HepG2 (cell line): ENCODE results near the gene MORN1. TPM values are rescaled to one million over a fixed set of nuclear protein-coding genes. Genes with fewer than 3 reads are reported as not detected.

ENCODE experiments used
- ATAC-seq: fragments of 200-7000 bp; cut with Tn5 transposase; 3 replicates; pipeline ENCODE4 v1.9.1; 2020; ENCODE audit warnings: mild to moderate bottlenecking, moderate library complexity
- BruUV-seq: library from RNA; stranded (reverse); fragments of 400-500 nt; replicated peaks from 2 replicates; lab custom pipeline; 2021; lab: Mats Ljungman, UMichigan
- CTCF ChIA-PET: fragments of 300-600 bp; formaldehyde crosslinking; extraction: SDS; loops from one replicate; lab custom pipeline; 2021; ENCODE audit warnings: low total read pairs, inconsistent platforms, low intra/inter-chr PET ratio; lab: Yijun Ruan, JAX
- POLR2A ChIA-PET: fragments of 350-600 bp; sonication (Branson Sonifier 250); formaldehyde crosslinking; loops from one replicate; lab custom pipeline; 2020; ENCODE audit warnings: antibody characterized with exemption, inconsistent platforms; lab: Yijun Ruan, JAX
- DNase-seq: peaks from one replicate; pipeline ENCODE4 v3.0.0-alpha.2; 2015; ENCODE audit warnings: low spot score
- FAIRE-seq: peaks from 3 replicates; lab custom pipeline; 2011; peaks lifted over from hg19 to GRCh38; lab: Jason Lieb, UNC
- H2AFZ ChIP-seq: one replicate; pipeline ENCODE4 v1.6.1; 2011; ENCODE audit warnings: low read length, inconsistent platforms
- H3K27ac ChIP-seq: fragments of 300-600 bp; 3 replicates; pipeline ENCODE4 v1.8.0; 2011; ENCODE audit warnings: mixed run types, mild to moderate bottlenecking, mixed read lengths, low read length, inconsistent platforms; ENCODE audit not compliant: insufficient read depth; ENCODE audit errors: extremely low read length
- H3K27me3 ChIP-seq, 2 experiments: fragments of 200-600 bp in 1 of 2; 2 replicates in 1 of 2; 3 replicates in 1 of 2; pipeline versions ENCODE4 v1.6.0 to v1.8.0; 2011; ENCODE audit warnings: low read length in 2 of 2, mild to moderate bottlenecking in 2 of 2, moderate library complexity in 2 of 2, inconsistent platforms in 1 of 2; ENCODE audit not compliant: insufficient read depth in 2 of 2, control insufficient read depth in 1 of 2
- H3K36me3 ChIP-seq, 2 experiments: fragments of 200-600 bp in 1 of 2; replicated peaks in 1 of 2; 2 replicates in 1 of 2; 3 replicates in 1 of 2; pipeline versions ENCODE4 v1.5.1 to v1.8.0; 2011; ENCODE audit warnings: low read length in 2 of 2, inconsistent platforms in 1 of 2; ENCODE audit not compliant: insufficient read depth in 2 of 2, control insufficient read depth in 1 of 2
- H3K4me1 ChIP-seq: 2 replicates; pipeline ENCODE4 v1.5.1; 2012; ENCODE audit warnings: low read length, inconsistent platforms; ENCODE audit not compliant: insufficient read depth
- H3K4me2 ChIP-seq: 2 replicates; pipeline ENCODE4 v1.6.0; 2011; ENCODE audit warnings: low read depth, low read length, inconsistent platforms
- H3K4me3 ChIP-seq, 3 experiments: fragments of 200-600 bp in 1 of 3; sonication (generic), shearing (Covaris generic) in 1 of 3; replicated peaks in 1 of 3; 2 replicates each; pipeline ENCODE4 v1.5.1; 2011 to 2016; ENCODE audit warnings: low read length in 3 of 3, inconsistent platforms in 2 of 3, low read depth in 2 of 3, mild to moderate bottlenecking in 2 of 3, control low read depth in 1 of 3, mixed read lengths in 1 of 3; ENCODE audit not compliant: insufficient read depth in 1 of 3
- H3K79me2 ChIP-seq: one replicate; pipeline ENCODE4 v1.6.1; 2011; ENCODE audit warnings: low read length, inconsistent platforms; ENCODE audit not compliant: insufficient read depth
- H3K9ac ChIP-seq: 2 replicates; pipeline ENCODE4 v1.6.0; 2011; ENCODE audit warnings: mild to moderate bottlenecking, low read depth, low read length, inconsistent platforms; ENCODE audit not compliant: insufficient read depth
- H3K9me3 ChIP-seq: 2 replicates; pipeline ENCODE4 v1.5.1; 2012; ENCODE audit warnings: mild to moderate bottlenecking, low read length
- H4K20me1 ChIP-seq: 2 replicates; pipeline ENCODE4 v1.6.0; 2011; ENCODE audit warnings: inconsistent platforms, mild to moderate bottlenecking, low read length, moderate library complexity; ENCODE audit not compliant: insufficient read depth
- AGO2 ChIP-seq: fragments of 200-400 bp; formaldehyde crosslinking; optimal IDR thresholded peaks from 2 replicates; pipeline ENCODE3; 2017; ENCODE audit warnings: mild to moderate bottlenecking, low read depth, low read length, moderate library complexity
- CBFB ChIP-seq: sonication (generic); formaldehyde crosslinking; IDR thresholded peaks from 2 replicates; pipeline ENCODE4 v1.4.0; 2020; ENCODE audit warnings: missing genetic modification reagents
- E2F2 ChIP-seq: sonication (generic); formaldehyde crosslinking; IDR thresholded peaks from 2 replicates; pipeline ENCODE4 v1.4.0; 2020; ENCODE audit warnings: missing genetic modification reagents, borderline replicate concordance
- NCOA5 ChIP-seq: sonication (generic); formaldehyde crosslinking; IDR thresholded peaks from 2 replicates; pipeline ENCODE4 v1.4.0; 2020; ENCODE audit warnings: missing genetic modification reagents
- TBX3 ChIP-seq: fragments of 450-650 bp; IDR thresholded peaks from 2 replicates; pipeline ENCODE4 v1.6.1; 2017; ENCODE audit warnings: antibody characterized with exemption, mild to moderate bottlenecking, inconsistent platforms, borderline replicate concordance
- ZFP36 ChIP-seq: fragments of 150-350 bp; IDR thresholded peaks from 2 replicates; pipeline ENCODE4 v1.6.1; 2018; ENCODE audit warnings: borderline replicate concordance, low read length, low read depth; ENCODE audit not compliant: partially characterized antibody
- WGBS: methylation state at CpG from one replicate; pipeline ENCODE4 v1.1.6; 2017; ENCODE audit warnings: low lambda C conversion rate; 5-methylcytosine and 5-hydroxymethylcytosine counted together
- in situ Hi-C: cut with HindIII; loops from 2 replicates; pipeline ENCODE4 v1.10.0; 2017; ENCODE audit warnings: low pct_unique_long_range_greater_than_20kb; ENCODE audit not compliant: extremely low pct_ligation_motif_present
- intact Hi-C: fragments of 100-400 bp; cut with micrococcal nuclease; formaldehyde crosslinking; loops from one replicate; pipeline ENCODE4 v1.10.0; 2022; ENCODE audit not compliant: unreplicated experiment
- polyA plus RNA-seq, 8 experiments: library from polyadenylated mRNA; depleted of rRNA in 3 of 8; stranded (reverse) in 7 of 8; unstranded in 1 of 8; fragments of >200 nt; fragmentation: Illumina TruSeq in 4 of 8; extraction: Trizol in 4 of 8; gene quantifications; 2 replicates each; pipeline versions ENCODE4 v1.2.1 to v1.2.3, GENCODE V29; 2011 to 2016; ENCODE audit warnings: low read depth in 4 of 8, missing spikeins in 1 of 8, mixed read lengths in 1 of 8; ENCODE audit not compliant: insufficient read depth in 1 of 8
- total RNA-seq, 5 experiments: library from RNA; depleted of rRNA; stranded (reverse); fragments of >200 nt; fragmentation: Illumina TruSeq; extraction: Trizol; gene quantifications; 2 replicates each; pipeline ENCODE4 v1.2.3, GENCODE V29; 2016; ENCODE audit warnings: low read depth in 1 of 5

MORN1 gene
- total and polyA plus RNA-seq, 2 of the 13 experiments (the other 11 are each of a cell fraction or from before 2014, with no cell fraction given), result 3.1 to 6.5 TPM

- Histone ChIP-seq H3K4me3 (no peak overlapping the region), H3K36me3 (no peaks in the 10 kb centered on the region), H4K20me1 (no peaks in the 10 kb centered on the region), H3K9me3 (peaks cover under 1% of the 10 kb centered on the region), H3K79me2 (peaks cover 6% of the 10 kb centered on the region), H3K27me3 (peaks cover 9 to 54% of the 10 kb centered on the region in 2 experiments), H2AFZ (no peak overlapping the region), H3K4me2 (no peak overlapping the region), H3K9ac (no peak overlapping the region), H3K4me1 (peaks cover 22% of the 10 kb centered on the region), H3K27ac (no peak overlapping the region)
- ChIA-PET CTCF (no interaction called here), POLR2A (no interaction called here)
- no TSS peak for BruUV-seq
- in situ Hi-C loops, result no loop called here
- WGBS, result 34% methylated on average over 8 of the region's 14 CpGs
- FAIRE-seq (no peak), DNase-seq (no peak), ATAC-seq (no peak)
- intact Hi-C loops, result no loop called here
- TF ChIP-seq TBX3 (no peak), AGO2 (peak; percentile 23)
These were observed 26.5 kb upstream of the MORN1 start for GRCh38 chr1:2417833-2418225.

GRCh38 chr1:2417083-2417832, 25.9 kb upstream of the MORN1 start:
- Histone ChIP-seq H4K20me1 (no peaks in the 10 kb centered on the region), H3K36me3 (no peaks in the 10 kb centered on the region), H3K9ac (no peak overlapping the region), H3K9me3 (no peaks in the 10 kb centered on the region), H2AFZ (no peak overlapping the region), H3K27me3 (peaks cover 9 to 54% of the 10 kb centered on the region in 2 experiments), H3K4me2 (no peak overlapping the region), H3K4me1 (peaks cover 22% of the 10 kb centered on the region), H3K79me2 (peaks cover 6% of the 10 kb centered on the region), H3K4me3 (no peak overlapping the region)
- intact Hi-C loops, result no loop called here
- DNase-seq, result no peak
- ChIA-PET CTCF (no interaction called here), POLR2A (no interaction called here)
- ATAC-seq, result no peak
- FAIRE-seq, result no peak
- in situ Hi-C loops, result no loop called here
- BruUV-seq, result no TSS peak
- WGBS, result 32% methylated on average over 3 of the region's 13 CpGs
- TF ChIP-seq AGO2, result peak; percentile 17
- peak; percentile 39 for TF ChIP-seq ZFP36
- no peak for TF ChIP-seq NCOA5 (CRISPR knock-in tag)
- TF ChIP-seq CBFB, result no peak
- TF ChIP-seq E2F2 (CRISPR knock-in tag), result no peak
- TF ChIP-seq, all 625 proteins: peak for 2
- no peak overlapping the region for H3K27ac ChIP-seq
